Measurements from ENCODE around the gene PPIF.

DNA sequence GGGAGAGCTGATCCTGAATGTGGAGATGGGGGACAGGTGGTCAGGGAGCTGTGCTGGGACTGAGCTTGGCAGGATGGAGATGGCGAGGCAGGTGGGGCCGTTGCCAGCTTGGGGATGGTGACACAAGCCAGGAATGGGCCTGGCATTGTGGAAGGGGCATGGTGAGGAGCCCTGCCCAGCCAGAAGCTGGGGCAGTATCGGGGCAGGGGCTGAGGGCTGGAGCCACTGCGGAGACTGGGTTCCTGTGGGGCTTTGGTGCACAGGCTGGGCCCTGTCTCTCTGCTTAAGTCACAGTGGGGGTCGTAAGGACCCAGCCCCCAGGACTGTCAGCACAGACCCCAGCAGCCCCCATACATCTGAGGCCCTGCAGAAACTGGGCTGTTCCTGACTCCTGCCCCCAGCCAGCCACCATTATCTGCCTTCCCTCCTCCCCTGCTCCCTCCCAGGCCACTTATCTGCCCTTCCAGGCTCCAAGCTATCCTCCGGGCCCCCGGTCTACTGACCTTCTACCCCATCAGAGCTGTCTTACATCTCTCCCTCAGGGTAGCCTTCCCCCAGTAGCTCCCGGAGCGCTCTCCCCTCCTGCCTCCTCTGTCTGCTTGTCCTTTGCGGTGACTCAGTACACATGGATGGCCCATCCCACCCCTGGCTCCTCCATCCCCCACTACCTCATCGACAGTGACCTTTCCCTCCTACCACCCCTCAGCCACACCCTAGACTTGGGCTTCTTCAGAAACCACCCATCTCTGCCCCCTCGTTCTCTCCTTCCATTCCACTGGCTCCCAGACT is 44.2 kb downstream of the PPIF start:
- TF ChIP-seq, protein P1, sequence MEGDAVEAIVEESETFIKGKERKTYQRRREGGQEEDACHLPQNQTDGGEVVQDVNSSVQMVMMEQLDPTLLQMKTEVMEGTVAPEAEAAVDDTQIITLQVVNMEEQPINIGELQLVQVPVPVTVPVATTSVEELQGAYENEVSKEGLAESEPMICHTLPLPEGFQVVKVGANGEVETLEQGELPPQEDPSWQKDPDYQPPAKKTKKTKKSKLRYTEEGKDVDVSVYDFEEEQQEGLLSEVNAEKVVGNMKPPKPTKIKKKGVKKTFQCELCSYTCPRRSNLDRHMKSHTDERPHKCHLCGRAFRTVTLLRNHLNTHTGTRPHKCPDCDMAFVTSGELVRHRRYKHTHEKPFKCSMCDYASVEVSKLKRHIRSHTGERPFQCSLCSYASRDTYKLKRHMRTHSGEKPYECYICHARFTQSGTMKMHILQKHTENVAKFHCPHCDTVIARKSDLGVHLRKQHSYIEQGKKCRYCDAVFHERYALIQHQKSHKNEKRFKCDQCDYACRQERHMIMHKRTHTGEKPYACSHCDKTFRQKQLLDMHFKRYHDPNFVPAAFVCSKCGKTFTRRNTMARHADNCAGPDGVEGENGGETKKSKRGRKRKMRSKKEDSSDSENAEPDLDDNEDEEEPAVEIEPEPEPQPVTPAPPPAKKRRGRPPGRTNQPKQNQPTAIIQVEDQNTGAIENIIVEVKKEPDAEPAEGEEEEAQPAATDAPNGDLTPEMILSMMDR (IDR thresholded peaks at IDR 0.05) = no peak
- TF ChIP-seq POLR2A (IDR thresholded peaks at IDR 0.05) = no peak
